Measurements from ENCODE around the gene EPS8.

GRCh38 chr12:15701631-15702156 lies 87.5 kb downstream of the EPS8 start:
- no peak for TF ChIP-seq CTCF (IDR thresholded peaks at IDR 0.05)
- no peak for TF ChIP-seq IRF3 (IDR thresholded peaks at IDR 0.05; ENCODE audit: low read depth, low read length)
- no peak for TF ChIP-seq MAX (IDR thresholded peaks at IDR 0.05; ENCODE audit: low read depth)
- no peak for TF ChIP-seq TAF1 (IDR thresholded peaks at IDR 0.05; ENCODE audit: borderline replicate concordance, low read depth, low read length)

Data from SK-N-SH (cell line).